ENCODE measurements around the gene UNKL.
A peak's percentile ranks its signal among the peaks of the same experiment; 100 is the strongest.

The UNKL gene

DNA sequence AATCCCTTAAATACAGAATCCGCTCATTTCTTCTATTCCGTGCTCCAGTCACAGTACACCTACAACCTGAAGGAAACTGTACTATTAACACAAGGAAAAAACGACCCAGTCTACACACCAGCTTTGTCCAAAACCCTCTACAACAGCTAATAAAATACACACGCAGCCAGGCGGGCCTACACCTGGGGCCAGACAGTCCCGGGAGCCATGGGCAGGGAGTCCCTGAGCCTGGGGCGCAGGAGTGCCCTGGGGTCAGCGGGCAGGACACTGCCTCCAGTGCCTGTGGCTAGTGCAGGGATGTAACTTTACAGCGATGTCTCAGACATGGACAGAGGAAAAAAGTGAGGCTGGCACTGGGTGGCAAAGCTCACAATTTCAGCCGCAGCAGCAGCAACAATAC, 34.3 kb downstream of the UNKL start:
- TF ChIP-seq, protein P1, sequence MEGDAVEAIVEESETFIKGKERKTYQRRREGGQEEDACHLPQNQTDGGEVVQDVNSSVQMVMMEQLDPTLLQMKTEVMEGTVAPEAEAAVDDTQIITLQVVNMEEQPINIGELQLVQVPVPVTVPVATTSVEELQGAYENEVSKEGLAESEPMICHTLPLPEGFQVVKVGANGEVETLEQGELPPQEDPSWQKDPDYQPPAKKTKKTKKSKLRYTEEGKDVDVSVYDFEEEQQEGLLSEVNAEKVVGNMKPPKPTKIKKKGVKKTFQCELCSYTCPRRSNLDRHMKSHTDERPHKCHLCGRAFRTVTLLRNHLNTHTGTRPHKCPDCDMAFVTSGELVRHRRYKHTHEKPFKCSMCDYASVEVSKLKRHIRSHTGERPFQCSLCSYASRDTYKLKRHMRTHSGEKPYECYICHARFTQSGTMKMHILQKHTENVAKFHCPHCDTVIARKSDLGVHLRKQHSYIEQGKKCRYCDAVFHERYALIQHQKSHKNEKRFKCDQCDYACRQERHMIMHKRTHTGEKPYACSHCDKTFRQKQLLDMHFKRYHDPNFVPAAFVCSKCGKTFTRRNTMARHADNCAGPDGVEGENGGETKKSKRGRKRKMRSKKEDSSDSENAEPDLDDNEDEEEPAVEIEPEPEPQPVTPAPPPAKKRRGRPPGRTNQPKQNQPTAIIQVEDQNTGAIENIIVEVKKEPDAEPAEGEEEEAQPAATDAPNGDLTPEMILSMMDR (IDR thresholded peaks at IDR 0.05), result no peak
- Mint-ChIP-seq H3K4me3 (peak overlapping the region; percentile 86), H3K4me1 (peaks cover 18% of the 10 kb centered on the region), H3K36me3 (ENCODE audit: low read depth) (no peaks in the 10 kb centered on the region), H3K27me3 (ENCODE audit: low read depth, poor library complexity) (peaks cover 20% of the 10 kb centered on the region), H3K9me3 (no peaks in the 10 kb centered on the region), H3K27ac (no peak overlapping the region)
- no peak for DNase-seq

DNA sequence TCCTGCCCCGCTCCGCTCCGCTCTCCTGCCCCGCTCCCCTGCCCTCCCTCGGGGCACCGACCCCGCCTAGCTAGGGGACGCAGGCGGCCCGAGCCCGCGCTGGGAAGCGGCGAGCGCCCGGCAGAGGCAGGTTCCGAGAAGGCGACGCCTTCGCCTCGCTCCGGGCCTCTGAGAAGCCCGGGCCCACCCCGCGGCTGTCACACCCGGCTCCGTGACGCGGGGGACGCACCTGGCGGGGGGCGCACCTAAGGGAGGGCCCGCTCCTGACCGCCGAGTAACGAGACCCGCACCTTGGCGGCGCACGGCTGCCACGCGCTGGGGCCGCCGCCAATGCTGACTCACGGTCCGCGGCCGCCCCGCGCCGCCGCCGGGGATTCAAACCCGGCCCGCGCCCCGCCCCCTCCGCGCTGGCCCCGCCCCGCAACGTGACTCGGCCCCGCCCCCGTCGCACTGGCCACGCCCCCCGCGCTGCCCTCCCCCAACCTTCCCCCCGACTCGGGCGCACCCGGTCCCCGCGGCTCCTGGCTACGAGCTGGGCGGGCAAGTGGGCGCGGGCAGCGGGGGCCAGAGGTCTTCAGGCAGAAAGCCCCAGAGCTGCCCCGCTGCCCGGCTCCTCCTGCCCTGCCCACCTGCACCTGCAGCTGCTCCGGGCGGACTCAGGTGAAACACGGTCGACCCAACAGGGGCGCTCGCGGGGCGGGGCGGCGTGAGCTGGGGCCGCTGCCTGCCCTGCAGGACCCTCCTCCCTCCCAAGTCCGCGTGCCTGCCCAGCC, 35.0 kb downstream of the UNKL start:
- H3K9me3 Mint-ChIP-seq, result no peaks in the 10 kb centered on the region
- H3K27me3 Mint-ChIP-seq (ENCODE audit: low read depth, poor library complexity), result peaks cover 20% of the 10 kb centered on the region
- H3K27ac Mint-ChIP-seq, result no peak overlapping the region
- peak overlapping the region; percentile 86 for H3K4me3 Mint-ChIP-seq
- H3K4me1 Mint-ChIP-seq, result peaks cover 18% of the 10 kb centered on the region
- DNase-seq, result peak; percentile 84
- TF ChIP-seq, protein P1 (IDR thresholded peaks at IDR 0.05), result no peak
- H3K36me3 Mint-ChIP-seq (ENCODE audit: low read depth), result no peaks in the 10 kb centered on the region

DNA sequence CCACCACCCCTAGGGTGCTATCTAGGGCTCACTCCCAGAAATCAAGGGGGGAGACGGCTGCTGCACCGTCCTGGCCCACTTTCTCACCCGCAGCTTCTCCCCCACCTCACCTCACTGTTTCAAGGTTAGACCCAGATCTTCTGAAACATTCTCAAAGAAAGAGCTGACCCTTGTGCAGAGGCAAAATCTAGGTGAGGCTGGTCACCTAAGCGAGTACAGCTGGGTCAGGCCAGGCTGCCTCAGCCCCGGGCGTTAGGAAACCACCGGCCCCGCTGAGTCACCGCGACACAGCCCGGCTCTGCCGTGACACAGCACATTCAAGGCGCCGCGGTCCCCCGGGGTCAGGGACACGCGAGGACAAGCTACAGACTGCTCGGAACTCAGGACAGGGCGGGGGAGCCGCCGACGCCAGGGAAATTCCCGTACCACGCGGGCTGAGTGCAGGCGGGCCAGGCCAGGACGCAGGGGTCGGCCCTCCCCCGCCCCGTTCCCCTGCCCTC, 35.6 kb downstream of the UNKL start:
- H3K36me3 Mint-ChIP-seq (ENCODE audit: low read depth), result no peaks in the 10 kb centered on the region
- H3K4me1 Mint-ChIP-seq, result peaks cover 18% of the 10 kb centered on the region
- no peak overlapping the region for H3K27ac Mint-ChIP-seq
- TF ChIP-seq, protein P1 (IDR thresholded peaks at IDR 0.05), result no peak
- peak; percentile 50 for DNase-seq
- peak overlapping the region; percentile 78 for H3K4me3 Mint-ChIP-seq
- H3K27me3 Mint-ChIP-seq (ENCODE audit: low read depth, poor library complexity), result peaks cover 20% of the 10 kb centered on the region
- H3K9me3 Mint-ChIP-seq, result no peaks in the 10 kb centered on the region

DNA sequence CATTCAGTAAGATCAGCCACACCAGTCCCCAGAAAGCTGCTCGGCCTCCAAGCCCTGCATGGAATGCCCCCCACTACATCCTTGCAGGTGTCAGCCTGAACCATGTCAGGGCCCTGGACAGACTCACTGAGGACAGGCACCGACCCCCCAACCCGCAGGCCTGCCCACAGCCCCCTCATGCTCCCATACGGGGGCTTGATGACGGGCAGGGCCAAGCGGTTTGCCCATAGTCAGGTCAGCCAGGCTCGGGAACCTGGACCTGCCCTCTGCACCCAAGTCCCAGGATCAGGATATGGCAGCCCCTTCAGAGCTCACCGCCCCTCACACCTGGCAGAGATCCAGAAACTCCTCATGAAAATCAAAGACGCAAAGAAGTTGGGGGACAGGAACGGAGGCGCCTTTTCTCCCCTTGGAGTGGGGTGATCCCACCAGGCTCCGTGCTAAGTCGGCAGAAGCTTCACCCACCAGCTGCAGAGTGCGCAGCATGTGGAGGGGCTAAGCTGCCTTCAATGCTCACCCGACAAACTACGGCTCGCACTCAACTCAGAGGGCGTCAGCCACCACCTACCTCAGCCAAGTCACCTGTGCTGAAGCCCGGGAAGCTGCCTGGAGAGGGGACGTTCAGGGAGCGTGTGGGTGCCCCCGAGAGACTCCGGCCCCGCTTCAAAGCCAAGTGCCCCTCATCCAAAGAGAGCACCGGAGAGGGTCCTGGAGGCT, 36.3 kb downstream of the UNKL start:
- Mint-ChIP-seq H3K36me3 (ENCODE audit: low read depth) (no peaks in the 10 kb centered on the region), H3K27ac (no peak overlapping the region), H3K27me3 (ENCODE audit: low read depth, poor library complexity) (peaks cover 20% of the 10 kb centered on the region), H3K9me3 (no peaks in the 10 kb centered on the region), H3K4me1 (peaks cover 18% of the 10 kb centered on the region), H3K4me3 (peak overlapping the region; percentile 78)
- no peak for DNase-seq
- TF ChIP-seq, protein P1 (IDR thresholded peaks at IDR 0.05), result no peak

DNA sequence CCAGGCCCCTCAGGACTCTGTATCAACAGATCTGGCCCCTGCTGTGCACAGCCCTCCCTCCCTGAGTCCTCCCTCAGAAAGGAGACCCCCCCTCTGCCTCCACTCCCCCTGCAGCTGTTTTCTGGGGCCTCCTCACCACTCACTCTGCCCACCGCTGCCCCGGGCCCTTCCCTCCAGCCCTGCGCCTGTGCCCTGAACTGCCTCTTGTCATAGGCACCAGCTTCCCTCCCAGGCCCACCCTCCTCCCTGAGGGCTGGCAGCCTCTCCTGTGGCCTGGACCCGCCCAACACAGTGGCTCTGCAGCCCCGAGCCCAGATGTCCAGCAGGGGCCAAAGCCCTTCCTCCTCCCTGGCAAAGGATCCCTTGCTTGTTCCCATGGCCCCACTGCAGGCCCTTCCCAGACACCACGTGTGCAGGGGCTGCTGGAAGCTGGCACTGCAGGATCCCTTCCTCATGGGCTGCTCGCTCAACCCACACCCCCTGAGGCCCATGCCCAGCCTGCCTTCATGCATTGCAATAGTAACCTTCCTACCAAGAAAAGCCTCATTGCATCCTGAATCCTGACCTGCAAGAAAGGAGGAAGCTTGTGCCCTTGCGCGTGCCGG, 37.0 kb downstream of the UNKL start:
- H3K36me3 Mint-ChIP-seq (ENCODE audit: low read depth), result no peaks in the 10 kb centered on the region
- H3K9me3 Mint-ChIP-seq, result no peaks in the 10 kb centered on the region
- peaks cover 18% of the 10 kb centered on the region for H3K4me1 Mint-ChIP-seq
- TF ChIP-seq, protein P1 (IDR thresholded peaks at IDR 0.05), result no peak
- H3K27me3 Mint-ChIP-seq (ENCODE audit: low read depth, poor library complexity), result peaks cover 20% of the 10 kb centered on the region
- peak overlapping the region; percentile 78 for H3K4me3 Mint-ChIP-seq
- DNase-seq, result no peak
- no peak overlapping the region for H3K27ac Mint-ChIP-seq

Data from nephron progenitor cell (in vitro differentiated cells).